IPS DF 4.7 (cell line): ENCODE data around the gene PCDHB10.

Experiments used
- DNase-seq: peaks from one replicate; pipeline ENCODE4 v3.0.0-alpha.2; 2013; ENCODE audit warnings: low spot score; ENCODE audit errors: extremely low read depth

The PCDHB10 gene

GRCh38 chr5:141236516-141237313, 44.6 kb downstream of the PCDHB10 start:
- DNase-seq: no peak

- DNase-seq: no peak
Observed at GRCh38 chr5:141241496-141241895, 49.3 kb downstream of the PCDHB10 start.
